NCI-H128 (cell line): Measurements from ENCODE around the gene TMEM138.

Experiments used
- DNase-seq: peaks from one replicate; lab custom pipeline; 2025; ENCODE audit not compliant: unreplicated experiment; lab: John Stamatoyannopoulos, UW

The TMEM138 gene

DNA sequence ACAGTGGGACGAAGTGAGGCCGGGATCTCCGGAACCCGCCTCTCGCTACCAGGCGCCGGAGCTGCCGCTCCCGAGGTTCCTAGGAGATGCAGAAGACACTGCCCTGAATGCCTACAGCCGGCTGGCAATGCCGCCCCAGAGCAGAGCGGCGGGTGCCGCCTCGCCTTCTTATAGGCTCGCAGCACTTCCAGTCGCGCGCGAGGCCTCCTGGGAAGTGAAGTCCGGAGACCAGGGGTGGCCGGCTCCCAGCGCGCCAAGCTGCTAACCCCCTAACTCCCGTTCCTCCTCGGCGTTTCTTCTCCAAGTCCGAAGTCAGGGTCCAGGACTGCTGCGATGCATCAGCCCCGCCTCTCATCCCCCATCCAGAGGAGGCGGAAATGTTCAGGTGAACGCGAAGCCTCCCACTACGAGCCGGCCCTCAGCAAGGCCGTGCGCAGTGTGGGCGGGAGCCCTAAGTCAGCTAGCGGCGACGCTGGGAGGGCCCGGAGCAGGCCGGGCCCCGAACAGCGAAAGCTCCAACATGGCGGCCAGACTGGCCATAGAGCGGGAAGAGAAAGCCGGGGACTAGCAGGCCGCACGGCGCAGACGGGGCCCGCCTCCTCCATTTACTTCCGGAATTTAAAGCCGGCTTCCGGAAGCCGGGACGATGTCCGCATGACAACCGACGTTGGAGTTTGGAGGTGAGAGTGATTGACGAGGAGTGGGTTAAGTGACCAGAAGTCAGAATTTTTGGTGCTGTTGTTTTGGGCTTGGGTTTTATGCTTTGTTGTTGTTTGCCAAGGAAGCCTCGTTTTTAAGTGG is at the start of gene TMEM138, which contains the start of gene CYB561A3:
Gene TMEM138 (plus strand): TSS at position 634 of the 801 bp plus-strand sequence. CDS start 2,017 bp downstream, outside the sequence.
Gene CYB561A3 (minus strand): TSS at position 142 of the 801 bp plus-strand sequence. CDS start 5,169 bp downstream, outside the sequence.
- peak; percentile 85 for DNase-seq

DNA sequence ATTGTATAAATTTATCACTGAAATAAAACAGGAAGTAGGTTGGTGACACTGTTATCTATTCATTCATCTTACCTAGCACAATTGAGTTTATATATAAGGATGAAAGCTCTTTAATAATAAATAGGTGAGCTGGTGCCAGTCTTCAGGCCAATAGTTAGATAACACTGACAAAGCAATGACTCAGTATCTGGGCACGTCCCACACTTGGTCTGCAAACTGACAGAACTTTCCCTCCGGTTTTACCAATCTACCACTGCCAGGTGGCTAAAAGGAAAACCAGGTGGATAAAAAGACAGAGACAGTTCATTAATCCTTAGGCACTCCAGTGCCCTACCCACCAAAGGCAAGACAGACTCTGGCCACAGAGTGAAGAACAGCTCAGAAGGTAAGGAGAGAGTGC is 46.9 kb upstream of the TMEM138 start:
- no peak for DNase-seq

DNA sequence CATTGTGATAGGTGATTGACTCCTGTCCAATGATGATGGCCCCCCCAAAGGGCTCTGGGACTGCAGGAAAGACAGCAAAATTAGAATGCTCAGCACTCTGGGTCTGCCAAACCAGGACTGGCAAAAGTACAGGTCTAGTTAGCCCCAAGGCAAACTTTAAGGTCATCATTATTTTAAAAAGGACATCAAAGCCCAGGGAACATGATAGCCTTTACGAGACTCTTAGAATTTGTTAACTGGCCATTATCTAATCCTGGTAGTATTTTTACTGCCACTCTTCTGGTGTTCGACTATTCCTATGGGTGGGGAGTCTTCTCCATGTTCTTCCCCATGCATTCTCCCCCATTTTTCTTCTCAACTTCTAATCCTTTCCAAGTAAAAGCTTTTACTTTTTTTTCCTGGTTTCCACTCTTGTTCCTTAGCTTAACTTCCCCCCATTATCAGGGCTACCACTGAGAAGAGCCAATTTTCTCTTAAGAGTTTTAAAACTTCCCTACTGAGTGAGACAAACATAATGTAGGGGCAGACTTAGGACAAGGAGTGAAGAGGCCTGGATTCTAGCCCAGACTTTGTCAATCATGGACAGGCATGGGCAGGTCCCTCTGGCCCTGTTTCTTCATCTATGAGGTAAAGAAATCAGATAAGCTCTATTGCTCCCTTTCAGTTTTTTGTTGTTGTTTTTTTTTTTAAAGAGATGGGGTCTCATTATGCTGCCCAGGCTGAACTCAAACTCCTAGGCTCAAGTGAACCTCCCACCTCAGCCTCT is 36.3 kb upstream of the TMEM138 start:
- no peak for DNase-seq

DNA sequence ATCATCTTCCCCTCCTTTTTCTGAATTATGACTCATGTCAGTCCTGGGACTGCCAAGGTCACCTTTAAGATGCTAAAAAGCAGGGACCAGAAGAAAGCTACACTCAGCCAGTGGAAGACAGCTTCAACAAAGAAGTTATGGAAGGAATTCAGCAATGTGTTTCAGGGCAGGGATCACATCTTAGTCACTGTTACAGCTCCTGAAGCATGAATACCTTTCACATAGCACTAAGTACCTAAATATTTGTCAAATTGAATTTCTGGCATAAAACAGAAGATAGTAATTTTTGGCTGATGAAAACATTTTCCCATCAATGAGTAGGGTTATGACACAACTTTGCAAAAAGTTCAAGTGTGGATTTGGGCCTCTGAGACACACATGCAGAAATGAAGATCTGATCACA is 34.5 kb upstream of the TMEM138 start:
- DNase-seq = no peak

DNA sequence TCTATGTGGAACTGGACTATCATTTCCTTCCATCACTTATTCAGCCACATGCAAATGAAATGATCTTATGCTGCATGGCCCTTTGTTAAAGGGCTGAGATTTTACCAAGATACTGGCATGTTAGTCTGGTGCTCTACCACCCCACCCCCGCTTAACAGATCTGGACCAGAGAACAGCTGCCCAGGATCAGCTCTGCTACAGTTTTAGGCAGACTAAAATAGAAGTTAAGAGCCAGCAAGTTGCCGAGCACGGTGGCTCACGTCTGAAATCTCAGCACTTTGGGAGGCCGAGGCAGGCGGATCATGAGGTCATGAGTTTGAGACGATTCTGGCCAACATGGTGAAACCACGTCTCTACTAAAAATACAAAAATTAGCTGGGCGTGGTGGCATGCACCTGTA is 33.8 kb upstream of the TMEM138 start:
- no peak for DNase-seq

DNA sequence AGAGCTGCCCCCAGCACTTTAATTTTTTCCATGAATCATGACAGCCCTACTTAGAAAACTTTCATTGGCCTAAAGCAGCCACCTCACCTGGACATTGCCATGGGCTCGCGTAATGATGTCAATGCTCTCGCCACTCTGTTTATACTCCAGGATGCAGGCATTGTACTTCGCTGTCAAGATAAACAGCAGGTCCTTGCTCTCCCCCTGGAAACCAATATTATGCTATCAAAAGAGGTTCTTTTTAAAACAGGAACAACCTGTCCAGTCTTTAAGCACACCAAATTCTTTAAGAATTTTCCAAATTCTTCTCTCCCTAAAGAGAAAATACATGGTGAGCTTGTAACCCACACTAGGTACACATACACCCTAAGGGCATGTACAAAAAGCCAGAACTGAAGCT is 32.3 kb upstream of the TMEM138 start:
- no peak for DNase-seq

- no peak for DNase-seq
Observed at GRCh38 chr11:61331651-61332050, 30.5 kb upstream of the TMEM138 start.

GRCh38 chr11:61332281-61332796 is 29.8 kb upstream of the TMEM138 start:
- no peak for DNase-seq

- peak; percentile 89 for DNase-seq
Observed at GRCh38 chr11:61332797-61333549, 29.2 kb upstream of the TMEM138 start, which contains the start of the genes DDB1 and TKFC. DDB1 (minus strand) TSS chr11:61333105; CDS start chr11:61332968, 137 bp downstream. TKFC (plus strand) TSS chr11:61333228; CDS start chr11:61334729, 1,501 bp downstream.

GRCh38 chr11:61333550-61334433 is 28.4 kb upstream of the TMEM138 start:
- DNase-seq = no peak

GRCh38 chr11:61334434-61335354 is 27.5 kb upstream of the TMEM138 start:
- no peak for DNase-seq

GRCh38 chr11:61335355-61335710 is 26.8 kb upstream of the TMEM138 start:
- no peak for DNase-seq

GRCh38 chr11:61336171-61336935 is 25.8 kb upstream of the TMEM138 start:
- DNase-seq = peak; percentile 63

GRCh38 chr11:61337706-61338470 is 24.3 kb upstream of the TMEM138 start:
- no peak for DNase-seq

GRCh38 chr11:61338783-61339489 is 23.2 kb upstream of the TMEM138 start:
- DNase-seq = no peak

GRCh38 chr11:61339490-61339878 is 22.7 kb upstream of the TMEM138 start:
- DNase-seq = no peak

- DNase-seq = no peak
Observed at GRCh38 chr11:61340979-61341378, 21.2 kb upstream of the TMEM138 start.
